Measurements from ENCODE around the gene SNAPC4. TPM values are rescaled to one million over a fixed set of nuclear protein-coding genes. Genes with fewer than 3 reads are reported as not detected.
"Not testable (repeated sequence)": the region's sequence is repeated elsewhere in the genome, so short reads cannot be mapped to it uniquely, and the experiment has no call there.

SNAPC4 gene
- total RNA-seq, 4 donors from 2014 or later = 6.0 to 14.5 (median 10.1) TPM

GRCh38 chr9:136353088-136353487 is 46.9 kb downstream of the SNAPC4 start:
- in situ Hi-C loops (cut with MboI; ENCODE audit: low pct_ligation_motif_present in 1 of 4, low pct_unique_long_range_greater_than_20kb in 1 of 4, low sequenced_read_pairs in 3 of 4) (no loop called here), intact Hi-C loops (cut with DNase I; ENCODE audit: low total_unique reads) (no loop called here)
- TF ChIP-seq, protein P1, sequence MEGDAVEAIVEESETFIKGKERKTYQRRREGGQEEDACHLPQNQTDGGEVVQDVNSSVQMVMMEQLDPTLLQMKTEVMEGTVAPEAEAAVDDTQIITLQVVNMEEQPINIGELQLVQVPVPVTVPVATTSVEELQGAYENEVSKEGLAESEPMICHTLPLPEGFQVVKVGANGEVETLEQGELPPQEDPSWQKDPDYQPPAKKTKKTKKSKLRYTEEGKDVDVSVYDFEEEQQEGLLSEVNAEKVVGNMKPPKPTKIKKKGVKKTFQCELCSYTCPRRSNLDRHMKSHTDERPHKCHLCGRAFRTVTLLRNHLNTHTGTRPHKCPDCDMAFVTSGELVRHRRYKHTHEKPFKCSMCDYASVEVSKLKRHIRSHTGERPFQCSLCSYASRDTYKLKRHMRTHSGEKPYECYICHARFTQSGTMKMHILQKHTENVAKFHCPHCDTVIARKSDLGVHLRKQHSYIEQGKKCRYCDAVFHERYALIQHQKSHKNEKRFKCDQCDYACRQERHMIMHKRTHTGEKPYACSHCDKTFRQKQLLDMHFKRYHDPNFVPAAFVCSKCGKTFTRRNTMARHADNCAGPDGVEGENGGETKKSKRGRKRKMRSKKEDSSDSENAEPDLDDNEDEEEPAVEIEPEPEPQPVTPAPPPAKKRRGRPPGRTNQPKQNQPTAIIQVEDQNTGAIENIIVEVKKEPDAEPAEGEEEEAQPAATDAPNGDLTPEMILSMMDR (IDR thresholded peaks at IDR 0.05) = no peak
- no peak for TF ChIP-seq POLR2AphosphoS5 (IDR thresholded peaks at IDR 0.05)
- TF ChIP-seq POLR2A (IDR thresholded peaks at IDR 0.05) = no peak
- no peak for TF ChIP-seq EP300 (IDR thresholded peaks at IDR 0.05; ENCODE audit: low read depth)
- no peaks in the 10 kb centered on the region for H3K36me3 ChIP-seq
- no peak overlapping the region for H3K4me3 ChIP-seq
- no peak overlapping the region for H3K27ac ChIP-seq
- H3K27me3 ChIP-seq = no peaks in the 10 kb centered on the region
- no peaks in the 10 kb centered on the region for H3K9me3 ChIP-seq
- no peak for DNase-seq
- WGBS, 2 donors (ENCODE audit: low coverage in 1 of 2) = 67 to 74% methylated on average over 1 to 11 of the region's 11 CpGs
- peaks cover 0 to 6% (median 3%) of the 10 kb centered on the region in 4 donors for H3K4me1 ChIP-seq

DNA sequence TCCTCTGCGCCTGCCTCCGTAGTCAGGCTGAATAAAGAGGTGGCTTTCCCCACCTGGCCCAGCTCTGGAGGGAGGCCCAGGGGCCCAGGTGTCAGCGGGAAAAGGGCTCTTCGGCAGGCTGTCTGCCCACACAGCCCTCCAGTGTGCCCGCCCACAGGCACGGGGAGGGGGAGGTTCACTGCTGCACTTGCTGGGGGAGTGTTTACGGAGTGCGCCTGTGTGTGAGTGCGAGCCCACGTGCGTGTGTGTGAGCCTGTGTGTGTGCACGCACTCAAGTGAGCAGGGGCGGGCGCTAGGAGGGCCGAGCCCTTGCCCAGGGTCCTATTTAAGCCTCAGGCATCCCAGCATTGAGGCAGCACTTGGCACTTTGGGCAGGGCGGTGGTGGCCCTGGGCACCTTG is 47.3 kb downstream of the SNAPC4 start:
- intact Hi-C loops (cut with DNase I; ENCODE audit: low total_unique reads) = no loop called here
- 58% methylated on average over 16 of the region's 16 CpGs; no CpG with 5 or more reads in 1 of the 2 donors for WGBS, 2 donors (ENCODE audit: low coverage in 1 of 2)
- no peaks in the 10 kb centered on the region for H3K9me3 ChIP-seq
- no peak for DNase-seq
- no peak for TF ChIP-seq POLR2A (IDR thresholded peaks at IDR 0.05)
- no peak for TF ChIP-seq POLR2AphosphoS5 (IDR thresholded peaks at IDR 0.05)
- TF ChIP-seq, protein P1 (IDR thresholded peaks at IDR 0.05) = no peak
- TF ChIP-seq EP300 (IDR thresholded peaks at IDR 0.05; ENCODE audit: low read depth) = no peak
- H3K27ac ChIP-seq = no peak overlapping the region
- H3K27me3 ChIP-seq = no peaks in the 10 kb centered on the region
- no peak overlapping the region for H3K4me3 ChIP-seq
- in situ Hi-C loops (cut with MboI; ENCODE audit: low pct_ligation_motif_present in 1 of 4, low pct_unique_long_range_greater_than_20kb in 1 of 4, low sequenced_read_pairs in 3 of 4) = no loop called here
- H3K4me1 ChIP-seq = peaks cover 0 to 6% (median 3%) of the 10 kb centered on the region in 4 donors
- H3K36me3 ChIP-seq = no peaks in the 10 kb centered on the region

DNA sequence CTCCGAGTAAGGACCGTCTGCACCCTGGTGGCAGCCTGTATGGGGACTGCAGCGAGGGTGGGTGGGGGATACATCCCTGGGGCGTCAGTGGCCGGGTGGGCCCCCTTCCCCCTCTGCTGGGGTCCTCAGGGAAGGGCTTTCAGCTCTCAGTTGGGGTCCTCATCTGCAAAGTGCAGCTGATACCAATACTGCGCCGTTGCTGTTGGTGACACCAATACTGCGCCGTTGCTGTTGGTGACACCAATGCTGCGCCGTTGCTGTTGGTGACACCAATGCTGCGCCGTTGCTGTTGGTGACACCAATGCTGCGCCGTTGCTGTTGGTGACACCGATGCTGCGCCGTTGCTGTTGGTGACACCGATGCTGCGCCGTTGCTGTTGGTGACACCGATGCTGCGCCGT is 48.1 kb downstream of the SNAPC4 start:
- H3K36me3 ChIP-seq; H3K4me3 ChIP-seq; intact Hi-C loops (cut with DNase I; ENCODE audit: low total_unique reads); H3K27me3 ChIP-seq; H3K9me3 ChIP-seq; H3K4me1 ChIP-seq; in situ Hi-C loops (cut with MboI; ENCODE audit: low pct_ligation_motif_present in 1 of 4, low pct_unique_long_range_greater_than_20kb in 1 of 4, low sequenced_read_pairs in 3 of 4); DNase-seq; H3K27ac ChIP-seq: not testable (repeated sequence)
- WGBS, 2 donors (ENCODE audit: low coverage in 1 of 2) = 85% methylated on average over 6 of the region's 24 CpGs; no CpG with 5 or more reads in 1 of the 2 donors

GRCh38 chr9:136351252-136351800 is 48.6 kb downstream of the SNAPC4 start:
- Histone ChIP-seq H3K36me3 (no peaks in the 10 kb centered on the region), H3K9me3 (no peaks in the 10 kb centered on the region), H3K27me3 (no peaks in the 10 kb centered on the region), H3K4me3 (no peak overlapping the region), H3K4me1 (peaks cover 0 to 8% (median 3%) of the 10 kb centered on the region in 4 donors), H3K27ac (no peak overlapping the region)
- intact Hi-C loops (cut with DNase I; ENCODE audit: low total_unique reads) = no loop called here
- in situ Hi-C loops (cut with MboI; ENCODE audit: low pct_ligation_motif_present in 1 of 4, low pct_unique_long_range_greater_than_20kb in 1 of 4, low sequenced_read_pairs in 3 of 4) = no loop called here
- no peak for DNase-seq
- WGBS, 2 donors (ENCODE audit: low coverage in 1 of 2) = 72% methylated on average over 9 of the region's 11 CpGs; no CpG with 5 or more reads in 1 of the 2 donors
- TF ChIP-seq, protein P1 (IDR thresholded peaks at IDR 0.05) = no peak
- no peak for TF ChIP-seq POLR2AphosphoS5 (IDR thresholded peaks at IDR 0.05)
- no peak for TF ChIP-seq POLR2A (IDR thresholded peaks at IDR 0.05)
- no peak for TF ChIP-seq EP300 (IDR thresholded peaks at IDR 0.05; ENCODE audit: low read depth)

Other genes with a start within 250 kb of the SNAPC4 start
- not detected for gene LHX3, start 195.0 kb downstream of the SNAPC4 start, total RNA-seq
- 10 to 100 TPM in 1 of 4 donors, 1 to 10 TPM in 3; 3.7 to 18.1 (median 4.8) TPM for gene QSOX2, start 154.4 kb downstream of the SNAPC4 start, total RNA-seq
- gene CCDC187, start 96.1 kb downstream of the SNAPC4 start, total RNA-seq = 1 to 10 TPM in 1 of 4 donors, under 1 TPM in 2, not detected in 1; 0.40 to 1.1 (median 0.41) TPM
- gene GPSM1, start 72.6 kb downstream of the SNAPC4 start, total RNA-seq = 1 to 10 TPM; 2.3 to 8.6 (median 7.0) TPM
- gene DNLZ, start 36.4 kb downstream of the SNAPC4 start, total RNA-seq = 10 to 100 TPM in 2 of 4 donors, 1 to 10 TPM in 2; 6.7 to 17.3 (median 10.4) TPM
- gene CARD9, start 26.5 kb downstream of the SNAPC4 start, total RNA-seq = 1 to 10 TPM; 1.1 to 5.6 (median 2.0) TPM
- gene ENTR1, start 10.4 kb upstream of the SNAPC4 start, total RNA-seq = 10 to 100 TPM; 23.6 to 74.6 (median 40.9) TPM
- gene PMPCA, start 10.5 kb upstream of the SNAPC4 start, total RNA-seq = 10 to 100 TPM; 24.3 to 61.3 (median 45.8) TPM
- 10 to 100 TPM; 12.5 to 57.5 (median 18.3) TPM for gene INPP5E, start 39.7 kb upstream of the SNAPC4 start, total RNA-seq
- gene SEC16A, start 82.9 kb upstream of the SNAPC4 start, total RNA-seq = 10 to 100 TPM; 54.1 to 75.9 (median 65.8) TPM
- gene NOTCH1, start 145.9 kb upstream of the SNAPC4 start, total RNA-seq = 100 to 1,000 TPM in 2 of 4 donors, 10 to 100 TPM in 2; 48.2 to 154 (median 98.2) TPM

Measured in transverse colon (tissue), 4 donors.